HepG2 (cell line): ENCODE results near the gene NUAK1. TPM values are rescaled to one million over a fixed set of nuclear protein-coding genes. Genes with fewer than 3 reads are reported as not detected.

Experiments used
- AKNA ChIP-seq: sonication (generic); formaldehyde crosslinking; IDR thresholded peaks from 2 replicates; pipeline ENCODE4 v1.4.0; 2020; ENCODE audit warnings: missing genetic modification reagents, borderline replicate concordance
- ARID4A ChIP-seq: sonication (generic); formaldehyde crosslinking; IDR thresholded peaks from 2 replicates; pipeline ENCODE4 v1.5.0; 2020; ENCODE audit warnings: mild to moderate bottlenecking, missing genetic modification reagents, borderline replicate concordance
- ARNTL ChIP-seq: sonication (generic); formaldehyde crosslinking; IDR thresholded peaks from 2 replicates; pipeline ENCODE4 v1.4.0; 2020; ENCODE audit warnings: mild to moderate bottlenecking, missing genetic modification reagents
- CBX5 ChIP-seq: sonication (generic); formaldehyde crosslinking; IDR thresholded peaks from 2 replicates; pipeline ENCODE4 v1.4.0; 2020; ENCODE audit warnings: missing genetic modification reagents, borderline replicate concordance
- FOXP4 ChIP-seq: sonication (generic); formaldehyde crosslinking; IDR thresholded peaks from 2 replicates; pipeline ENCODE4 v1.4.0; 2020; ENCODE audit warnings: missing genetic modification reagents
- HOXA5 ChIP-seq: sonication (generic); formaldehyde crosslinking; IDR thresholded peaks from 2 replicates; pipeline ENCODE4 v1.4.0; 2020; ENCODE audit warnings: missing genetic modification reagents
- MIXL1 ChIP-seq: IDR thresholded peaks from 2 replicates; pipeline ENCODE4 v1.6.1; 2016
- PATZ1 ChIP-seq: sonication (generic); formaldehyde crosslinking; IDR thresholded peaks from 2 replicates; pipeline ENCODE4 v1.4.0; 2020; ENCODE audit warnings: missing genetic modification reagents
- PLSCR1 ChIP-seq: sonication (generic); formaldehyde crosslinking; IDR thresholded peaks from 2 replicates; pipeline ENCODE4 v1.5.0; 2020; ENCODE audit warnings: missing genetic modification reagents, mild to moderate bottlenecking, borderline replicate concordance
- POLR2A ChIP-seq, 2 experiments: IDR thresholded peaks; 2 replicates each; pipeline ENCODE4 v1.6.1; 2011; ENCODE audit warnings: low read depth in 2 of 2, low read length in 2 of 2, mild to moderate bottlenecking in 1 of 2, moderate library complexity in 1 of 2; ENCODE audit not compliant: insufficient read depth in 1 of 2
- SKI ChIP-seq: fragments of 450-650 bp; IDR thresholded peaks from one replicate; pipeline ENCODE4 v1.6.1; 2018; ENCODE audit warnings: mild to moderate bottlenecking; ENCODE audit not compliant: partially characterized antibody
- SOX6 ChIP-seq, 2 experiments: fragments of 450-650 bp in 1 of 2; sonication (generic) in 1 of 2; formaldehyde crosslinking in 1 of 2; IDR thresholded peaks; 2 replicates each; pipeline versions ENCODE4 v1.4.0 to v1.6.1; 2017 to 2020; ENCODE audit warnings: antibody characterized with exemption in 1 of 2, mild to moderate bottlenecking in 1 of 2, missing genetic modification reagents in 1 of 2
- YEATS2 ChIP-seq: sonication (generic); formaldehyde crosslinking; IDR thresholded peaks from 2 replicates; pipeline ENCODE4 v1.4.0; 2020; ENCODE audit warnings: missing genetic modification reagents, borderline replicate concordance
- ZNF383 ChIP-seq: sonication (generic); formaldehyde crosslinking; IDR thresholded peaks from 2 replicates; pipeline ENCODE4 v1.4.0; 2020; ENCODE audit warnings: missing genetic modification reagents, mild to moderate bottlenecking, borderline replicate concordance
- polyA plus RNA-seq, 8 experiments: library from polyadenylated mRNA; depleted of rRNA in 3 of 8; stranded (reverse) in 7 of 8; unstranded in 1 of 8; fragments of >200 nt; fragmentation: Illumina TruSeq in 4 of 8; extraction: Trizol in 4 of 8; gene quantifications; 2 replicates each; pipeline versions ENCODE4 v1.2.1 to v1.2.3, GENCODE V29; 2011 to 2016; ENCODE audit warnings: low read depth in 4 of 8, missing spikeins in 1 of 8, mixed read lengths in 1 of 8; ENCODE audit not compliant: insufficient read depth in 1 of 8
- total RNA-seq, 5 experiments: library from RNA; depleted of rRNA; stranded (reverse); fragments of >200 nt; fragmentation: Illumina TruSeq; extraction: Trizol; gene quantifications; 2 replicates each; pipeline ENCODE4 v1.2.3, GENCODE V29; 2016; ENCODE audit warnings: low read depth in 1 of 5

The NUAK1 gene
- total and polyA plus RNA-seq, 2 of the 13 experiments (the other 11 are each of a cell fraction or from before 2014, with no cell fraction given): 1.7 to 1.9 TPM

GRCh38 chr12:106120519-106121105 is 18.1 kb downstream of the NUAK1 start (continued):
- peak; percentile 82 for TF ChIP-seq PATZ1
- no peak for TF ChIP-seq ZNF383 (CRISPR knock-in tag)
- peak; percentile 87 for TF ChIP-seq SKI
- TF ChIP-seq ARNTL (CRISPR knock-in tag): peak; percentile 47; the same call in 1 of the 2 replicates
- TF ChIP-seq PLSCR1: no peak
- TF ChIP-seq HOXA5 (CRISPR knock-in tag): 0 out of 2 replicates have a peak, but pooled peaks have one; percentile 10
- TF ChIP-seq POLR2A (IDR thresholded peaks at IDR 0.05; ENCODE audit: insufficient read depth in 1 of 2, low read depth in 2 of 2, low read length in 2 of 2): peak; percentile 25 to 59; a peak in 2 of 4 replicates
- peak; percentile 67; the same call in 1 of the 2 replicates for TF ChIP-seq YEATS2 (CRISPR knock-in tag)
- TF ChIP-seq FOXP4 (CRISPR knock-in tag): peak; percentile 95
- no peak for TF ChIP-seq SOX6 (IDR thresholded peaks at IDR 0.05)
- TF ChIP-seq SOX6 (CRISPR knock-in tag; IDR thresholded peaks at IDR 0.05): peak; percentile 90
- TF ChIP-seq AKNA: no peak
- peak; percentile 48; the same call in 1 of the 2 replicates for TF ChIP-seq MIXL1 (CRISPR knock-in tag)
- peak; percentile 82; the same call in 1 of the 2 replicates for TF ChIP-seq CBX5 (CRISPR knock-in tag)
- TF ChIP-seq ARID4A (CRISPR knock-in tag): peak; percentile 19; the same call in 1 of the 2 replicates
